HEK293T (cell line): ENCODE measurements around the gene FERMT2.

Experiments
- BHLHE40 ChIP-seq: fragments of 450-650 bp; IDR thresholded peaks from 2 replicates; pipeline ENCODE4 v1.6.1; 2016; ENCODE audit warnings: mild to moderate bottlenecking, moderate library complexity, borderline replicate concordance
- CTBP1 ChIP-seq: fragments of 450-650 bp; IDR thresholded peaks from 2 replicates; pipeline ENCODE4 v1.6.1; 2016; ENCODE audit warnings: borderline replicate concordance
- ELF4 ChIP-seq: fragments of 450-650 bp; IDR thresholded peaks from 2 replicates; pipeline ENCODE4 v1.6.1; 2017; ENCODE audit warnings: antibody characterized with exemption
- FOXA1 ChIP-seq: fragments of 450-650 bp; IDR thresholded peaks from 2 replicates; pipeline ENCODE4 v1.6.1; 2016; ENCODE audit warnings: mild to moderate bottlenecking
- FOXK2 ChIP-seq: fragments of 450-650 bp; IDR thresholded peaks from 2 replicates; pipeline ENCODE4 v1.6.1; 2016; ENCODE audit warnings: mild to moderate bottlenecking
- FOXM1 ChIP-seq: fragments of 450-650 bp; IDR thresholded peaks from 2 replicates; pipeline ENCODE4 v1.6.1; 2017; ENCODE audit warnings: mild to moderate bottlenecking, borderline replicate concordance
- L3MBTL2 ChIP-seq: fragments of 450-650 bp; conservative IDR thresholded peaks from 2 replicates; pipeline ENCODE4 v1.6.1; 2016; ENCODE audit warnings: mild to moderate bottlenecking
- NFRKB ChIP-seq: fragments of 450-650 bp; IDR thresholded peaks from 2 replicates; pipeline ENCODE4 v1.6.1; 2016; ENCODE audit warnings: mild to moderate bottlenecking, moderate library complexity
- SP1 ChIP-seq: fragments of 450-650 bp; IDR thresholded peaks from 2 replicates; pipeline ENCODE4 v1.6.1; 2017
- SUZ12 ChIP-seq: fragments of 450-650 bp; IDR thresholded peaks from 2 replicates; pipeline ENCODE4 v1.6.1; 2016; ENCODE audit warnings: mild to moderate bottlenecking
- TARDBP ChIP-seq: fragments of 450-650 bp; IDR thresholded peaks from 2 replicates; pipeline ENCODE4 v1.6.1; 2016
- ZNF384 ChIP-seq: fragments of 450-650 bp; IDR thresholded peaks from 2 replicates; pipeline ENCODE4 v1.6.1; 2016

DNA sequence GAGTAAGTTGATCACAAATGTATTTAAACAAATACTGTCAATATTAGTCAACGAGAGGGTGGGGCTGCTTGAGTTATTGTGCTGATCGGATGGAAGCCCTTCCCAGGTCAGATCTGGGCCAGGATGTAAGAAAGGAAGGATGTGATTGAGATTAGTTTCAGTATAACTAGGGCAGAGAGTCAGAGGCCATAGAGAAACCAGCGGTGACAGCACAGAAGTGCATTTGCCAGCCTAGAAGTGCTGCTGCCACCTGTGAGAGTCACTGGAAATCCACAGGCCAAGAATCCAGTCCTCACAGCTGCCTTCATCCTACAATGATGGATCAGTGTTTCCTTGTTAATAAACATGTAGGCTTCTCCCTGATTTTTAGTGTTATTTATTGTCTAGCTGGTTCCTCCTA is 9.8 kb upstream of the FERMT2 start:
- TF ChIP-seq L3MBTL2 (no peak), ZNF384 (no peak), FOXK2 (no peak), SP1 (no peak), TARDBP (no peak), BHLHE40 (no peak), SUZ12 (no peak), FOXA1 (no peak), CTBP1 (no peak), ELF4 (no peak), NFRKB (no peak), FOXM1 (no peak)
